ENCODE measurements around the gene PNPO. TPM values are rescaled to one million over a fixed set of nuclear protein-coding genes. Genes with fewer than 3 reads are reported as not detected.

The PNPO gene
- total and polyA plus RNA-seq, 2 of the 8 experiments (the other 6 are each of a cell fraction or from before 2014, with no cell fraction given) = 7.0 to 8.1 TPM

DNA sequence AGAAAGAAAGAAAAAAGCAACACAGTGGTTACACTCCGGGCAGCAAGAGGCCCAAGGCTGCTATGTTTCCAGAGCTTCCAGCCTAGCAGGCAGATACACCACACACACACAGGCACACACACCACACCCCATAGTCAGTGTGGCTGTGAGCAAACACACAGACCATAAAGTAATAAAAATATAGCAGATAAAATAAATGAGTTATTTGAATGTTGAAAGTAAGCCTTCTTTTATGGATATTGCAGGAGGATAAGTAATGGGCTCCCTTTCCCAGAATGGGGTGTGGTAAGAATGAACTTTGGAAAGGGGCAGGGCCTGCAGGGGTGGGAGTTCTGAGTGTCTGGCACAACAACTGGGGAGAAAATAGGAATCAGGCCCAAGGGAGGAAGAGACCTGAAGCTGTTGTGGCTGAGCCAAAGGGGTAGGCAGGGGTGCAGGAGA is 24.7 kb downstream of the PNPO start (continued):
- TF ChIP-seq KDM4A (IDR thresholded peaks at IDR 0.05; ENCODE audit: low read depth, low read length, severe bottlenecking) = no peak
- no peak for TF ChIP-seq YY1 (IDR thresholded peaks at IDR 0.05; ENCODE audit: low read depth, low read length)
- TF ChIP-seq RAD21 (IDR thresholded peaks at IDR 0.05 in 1 of 2, conservative IDR thresholded peaks at IDR 0.05 in 1 of 2; ENCODE audit: low read depth in 2 of 2, low read length in 2 of 2) = no peak
- TF ChIP-seq EP300 (IDR thresholded peaks at IDR 0.05; ENCODE audit: borderline replicate concordance in 1 of 2, low read depth in 2 of 2, low read length in 2 of 2) = no peak
- TF ChIP-seq TBP (IDR thresholded peaks at IDR 0.05; ENCODE audit: low read depth, low read length) = no peak
- no peak for TF ChIP-seq GABPA (IDR thresholded peaks at IDR 0.05; ENCODE audit: borderline replicate concordance, insufficient read depth, low read length)
- no peak for TF ChIP-seq SP2 (IDR thresholded peaks at IDR 0.05; ENCODE audit: low read length)

Data from H1 (cell line).